GM23338 (cell line): ENCODE results near the gene OSGEPL1. TPM values are rescaled to one million over a fixed set of nuclear protein-coding genes. Genes with fewer than 3 reads are reported as not detected.

Source experiments
- ATAC-seq: fragments of 200-7000 bp; cut with Tn5 transposase; 3 replicates; pipeline ENCODE4 v1.9.1; 2020
- DNase-seq: peaks from one replicate; pipeline ENCODE4 v3.0.0-alpha.2; 2015; ENCODE audit warnings: low spot score
- H2AFZ ChIP-seq: fragments of 200-600 bp; sonication (generic); 2 replicates; pipeline ENCODE4 v1.8.0; 2016; ENCODE audit warnings: antibody characterized with exemption, mild to moderate bottlenecking, moderate library complexity
- H3F3A ChIP-seq: fragments of 200-600 bp; sonication (generic); replicated peaks from 2 replicates; pipeline ENCODE4 v1.8.0; 2017; ENCODE audit warnings: antibody characterized with exemption, mixed run types, low read depth
- H3K27ac ChIP-seq: fragments of 200-600 bp; sonication (generic); 2 replicates; pipeline ENCODE4 v1.6.1; 2016; ENCODE audit warnings: low read depth
- H3K27me3 ChIP-seq: fragments of 200-600 bp; sonication (generic); 2 replicates; pipeline ENCODE4 v1.8.0; 2016; ENCODE audit warnings: mild to moderate bottlenecking, mixed run types, moderate library complexity; ENCODE audit not compliant: insufficient read depth
- H3K36me3 ChIP-seq: fragments of 200-600 bp; sonication (generic); 2 replicates; pipeline ENCODE4 v1.8.0; 2016; ENCODE audit warnings: mild to moderate bottlenecking; ENCODE audit not compliant: insufficient read depth
- H3K4me1 ChIP-seq: fragments of 200-600 bp; sonication (generic); 2 replicates; pipeline ENCODE4 v1.8.0; 2016; ENCODE audit warnings: mild to moderate bottlenecking, moderate library complexity; ENCODE audit not compliant: insufficient read depth
- H3K4me2 ChIP-seq: fragments of 200-600 bp; sonication (generic); 2 replicates; pipeline ENCODE4 v1.7.1; 2017; ENCODE audit warnings: mixed run types
- H3K4me3 ChIP-seq: fragments of 200-600 bp; sonication (generic); 2 replicates; pipeline ENCODE4 v1.6.1; 2016; ENCODE audit warnings: mixed run types
- H3K79me2 ChIP-seq: fragments of 200-600 bp; sonication (generic); replicated peaks from 2 replicates; pipeline ENCODE4 v1.8.0; 2017; ENCODE audit warnings: mild to moderate bottlenecking; ENCODE audit not compliant: insufficient read depth
- H3K9me2 ChIP-seq: fragments of 200-600 bp; sonication (generic); 2 replicates; pipeline ENCODE4 v1.8.0; 2017; ENCODE audit not compliant: insufficient read depth
- H4K20me1 ChIP-seq: fragments of 200-600 bp; sonication (generic); replicated peaks from 2 replicates; pipeline ENCODE4 v1.8.0; 2017; ENCODE audit warnings: mild to moderate bottlenecking; ENCODE audit not compliant: insufficient read depth
- H3K27ac Mint-ChIP-seq: 2 replicates; pipeline ENCODE4 v1.8.0; 2020; ENCODE audit warnings: inconsistent platforms, mild to moderate bottlenecking, moderate library complexity, mixed read lengths
- H3K27me3 Mint-ChIP-seq: 3 replicates; pipeline ENCODE4 v1.8.0; 2022; ENCODE audit warnings: low read depth, mild to moderate bottlenecking, moderate library complexity, mixed read lengths, inconsistent platforms; ENCODE audit not compliant: insufficient read depth, poor library complexity
- H3K36me3 Mint-ChIP-seq: 3 replicates; pipeline ENCODE4 v1.8.0; 2021; ENCODE audit warnings: low read depth, mild to moderate bottlenecking, inconsistent platforms, moderate library complexity, mixed read lengths
- H3K4me1 Mint-ChIP-seq: 3 replicates; pipeline ENCODE4 v1.8.0; 2020; ENCODE audit warnings: mild to moderate bottlenecking, inconsistent platforms, mixed read lengths
- H3K4me3 Mint-ChIP-seq: 3 replicates; pipeline ENCODE4 v1.8.0; 2021; ENCODE audit warnings: moderate library complexity, mild to moderate bottlenecking, inconsistent platforms, mixed read lengths
- H3K9me3 Mint-ChIP-seq: 3 replicates; pipeline ENCODE4 v1.8.0; 2020; ENCODE audit warnings: moderate library complexity, mild to moderate bottlenecking, inconsistent platforms, mixed read lengths
- CREB1 ChIP-seq: fragments of 250-450 bp; sonication (Bioruptor Pico); IDR thresholded peaks from 2 replicates; pipeline ENCODE4 v1.5.0; 2020; ENCODE audit warnings: low read depth, mild to moderate bottlenecking, moderate library complexity
- EZH2 ChIP-seq: fragments of 200-600 bp; sonication (generic); IDR thresholded peaks from one replicate; pipeline ENCODE4 v1.8.0; 2017; ENCODE audit warnings: antibody characterized with exemption, mild to moderate bottlenecking, low read depth; ENCODE audit not compliant: unreplicated experiment
- JUNB ChIP-seq: IDR thresholded peaks from one replicate; pipeline ENCODE4 v1.6.1; 2016; ENCODE audit warnings: antibody characterized with exemption; ENCODE audit not compliant: unreplicated experiment
- NANOG ChIP-seq: IDR thresholded peaks from 2 replicates; pipeline ENCODE4 v1.6.1; 2016; ENCODE audit warnings: antibody characterized with exemption, borderline replicate concordance
- STAT1 ChIP-seq: IDR thresholded peaks from one replicate; pipeline ENCODE4 v1.6.1; 2016; ENCODE audit warnings: antibody characterized with exemption; ENCODE audit not compliant: unreplicated experiment
- ZNF331 ChIP-seq: fragments of 250-450 bp; sonication (Bioruptor Pico); IDR thresholded peaks from 2 replicates; pipeline ENCODE4 v1.5.0; 2020; ENCODE audit warnings: low read depth, mild to moderate bottlenecking, moderate library complexity
- polyA plus RNA-seq: library from polyadenylated mRNA; unstranded; fragments of >200 nt; fragmentation: Nextera tagmentation; extraction: Ambion mirVana; gene quantifications from 2 replicates; pipeline ENCODE4 v1.2.1, GENCODE V29; 2016
- total RNA-seq: library from RNA; depleted of rRNA; stranded (reverse); fragments of >200 nt; shearing (Covaris generic); gene quantifications from 2 replicates; pipeline ENCODE4 v1.2.3, GENCODE V29; 2014
- TF ChIP-seq, protein P1 (sequence below): IDR thresholded peaks from 2 replicates; pipeline ENCODE4 v1.6.1; 2016; ENCODE audit warnings: antibody characterized with exemption
- TF ChIP-seq, protein P2 (sequence below): IDR thresholded peaks from one replicate; pipeline ENCODE4 v1.6.1; 2018; ENCODE audit warnings: antibody characterized with exemption; ENCODE audit not compliant: unreplicated experiment
- TF ChIP-seq, protein P3 (sequence below), 2 experiments: fragments of 200-600 bp in 1 of 2; sonication (generic) in 1 of 2; conservative IDR thresholded peaks; 2 replicates each; pipeline versions ENCODE4 v1.5.1 to v1.6.1; 2016 to 2017; ENCODE audit warnings: antibody characterized with exemption in 2 of 2, low read depth in 2 of 2, mild to moderate bottlenecking in 2 of 2, moderate library complexity in 1 of 2
- TF ChIP-seq, protein P4 (sequence below): fragments of 250-450 bp; sonication (Bioruptor Pico); IDR thresholded peaks from 2 replicates; pipeline ENCODE4 v1.5.0; 2020; ENCODE audit warnings: mild to moderate bottlenecking, moderate library complexity

The OSGEPL1 gene
- total and polyA plus RNA-seq, 2 experiments from 2014 or later = 19.6 to 23.1 TPM

DNA sequence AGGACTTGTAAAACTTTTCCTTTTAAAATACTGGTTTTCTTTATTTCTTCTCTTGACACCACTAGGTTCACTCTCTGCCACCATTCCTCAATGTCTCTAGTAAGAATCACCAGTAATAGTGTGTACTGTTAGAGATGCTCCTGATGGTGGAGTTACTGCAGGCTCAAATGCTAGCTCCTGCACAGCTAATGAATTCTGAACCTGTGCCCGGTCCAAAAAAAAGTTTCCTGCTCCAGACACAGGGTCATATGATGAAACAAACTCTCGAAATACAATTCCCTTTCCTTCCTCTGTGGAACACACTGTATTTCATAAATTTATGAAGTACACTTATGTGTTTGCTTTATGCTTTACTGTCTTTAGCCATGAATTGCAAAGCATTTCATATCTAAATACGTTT, 40.8 kb upstream of the OSGEPL1 start:
- ATAC-seq = no peak
- Histone ChIP-seq H3K4me3 (no peak overlapping the region), H3K79me2 (peaks cover 5% of the 10 kb centered on the region; the same call in 1 of the 2 replicates), H3K36me3 (no peaks in the 10 kb centered on the region; the same call in 1 of the 2 replicates), H3K27me3 (no peaks in the 10 kb centered on the region), H3K4me2 (no peak overlapping the region), H3K27ac (no peak overlapping the region), H3K4me1 (no peaks in the 10 kb centered on the region), H4K20me1 (0 out of 2 replicates have a peak, but pooled peaks cover 5% of the 10 kb centered on the region), H3K9me2 (no peaks in the 10 kb centered on the region), H3F3A (no peaks in the 10 kb centered on the region), H2AFZ (no peak overlapping the region)
- H3K9me3 Mint-ChIP-seq = no peaks in the 10 kb centered on the region
- no peak overlapping the region for H3K27ac Mint-ChIP-seq
- H3K27me3 Mint-ChIP-seq = no peaks in the 10 kb centered on the region
- TF ChIP-seq, protein P1, sequence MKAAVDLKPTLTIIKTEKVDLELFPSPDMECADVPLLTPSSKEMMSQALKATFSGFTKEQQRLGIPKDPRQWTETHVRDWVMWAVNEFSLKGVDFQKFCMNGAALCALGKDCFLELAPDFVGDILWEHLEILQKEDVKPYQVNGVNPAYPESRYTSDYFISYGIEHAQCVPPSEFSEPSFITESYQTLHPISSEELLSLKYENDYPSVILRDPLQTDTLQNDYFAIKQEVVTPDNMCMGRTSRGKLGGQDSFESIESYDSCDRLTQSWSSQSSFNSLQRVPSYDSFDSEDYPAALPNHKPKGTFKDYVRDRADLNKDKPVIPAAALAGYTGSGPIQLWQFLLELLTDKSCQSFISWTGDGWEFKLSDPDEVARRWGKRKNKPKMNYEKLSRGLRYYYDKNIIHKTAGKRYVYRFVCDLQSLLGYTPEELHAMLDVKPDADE = no peak
- TF ChIP-seq NANOG (no peak), STAT1 (no peak), EZH2 (no peak), CREB1 (CRISPR knock-in tag) (no peak), ZNF331 (CRISPR knock-in tag) (no peak), JUNB (no peak)
- TF ChIP-seq, protein P2, sequence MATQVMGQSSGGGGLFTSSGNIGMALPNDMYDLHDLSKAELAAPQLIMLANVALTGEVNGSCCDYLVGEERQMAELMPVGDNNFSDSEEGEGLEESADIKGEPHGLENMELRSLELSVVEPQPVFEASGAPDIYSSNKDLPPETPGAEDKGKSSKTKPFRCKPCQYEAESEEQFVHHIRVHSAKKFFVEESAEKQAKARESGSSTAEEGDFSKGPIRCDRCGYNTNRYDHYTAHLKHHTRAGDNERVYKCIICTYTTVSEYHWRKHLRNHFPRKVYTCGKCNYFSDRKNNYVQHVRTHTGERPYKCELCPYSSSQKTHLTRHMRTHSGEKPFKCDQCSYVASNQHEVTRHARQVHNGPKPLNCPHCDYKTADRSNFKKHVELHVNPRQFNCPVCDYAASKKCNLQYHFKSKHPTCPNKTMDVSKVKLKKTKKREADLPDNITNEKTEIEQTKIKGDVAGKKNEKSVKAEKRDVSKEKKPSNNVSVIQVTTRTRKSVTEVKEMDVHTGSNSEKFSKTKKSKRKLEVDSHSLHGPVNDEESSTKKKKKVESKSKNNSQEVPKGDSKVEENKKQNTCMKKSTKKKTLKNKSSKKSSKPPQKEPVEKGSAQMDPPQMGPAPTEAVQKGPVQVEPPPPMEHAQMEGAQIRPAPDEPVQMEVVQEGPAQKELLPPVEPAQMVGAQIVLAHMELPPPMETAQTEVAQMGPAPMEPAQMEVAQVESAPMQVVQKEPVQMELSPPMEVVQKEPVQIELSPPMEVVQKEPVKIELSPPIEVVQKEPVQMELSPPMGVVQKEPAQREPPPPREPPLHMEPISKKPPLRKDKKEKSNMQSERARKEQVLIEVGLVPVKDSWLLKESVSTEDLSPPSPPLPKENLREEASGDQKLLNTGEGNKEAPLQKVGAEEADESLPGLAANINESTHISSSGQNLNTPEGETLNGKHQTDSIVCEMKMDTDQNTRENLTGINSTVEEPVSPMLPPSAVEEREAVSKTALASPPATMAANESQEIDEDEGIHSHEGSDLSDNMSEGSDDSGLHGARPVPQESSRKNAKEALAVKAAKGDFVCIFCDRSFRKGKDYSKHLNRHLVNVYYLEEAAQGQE = no peak
- TF ChIP-seq, protein P3, sequence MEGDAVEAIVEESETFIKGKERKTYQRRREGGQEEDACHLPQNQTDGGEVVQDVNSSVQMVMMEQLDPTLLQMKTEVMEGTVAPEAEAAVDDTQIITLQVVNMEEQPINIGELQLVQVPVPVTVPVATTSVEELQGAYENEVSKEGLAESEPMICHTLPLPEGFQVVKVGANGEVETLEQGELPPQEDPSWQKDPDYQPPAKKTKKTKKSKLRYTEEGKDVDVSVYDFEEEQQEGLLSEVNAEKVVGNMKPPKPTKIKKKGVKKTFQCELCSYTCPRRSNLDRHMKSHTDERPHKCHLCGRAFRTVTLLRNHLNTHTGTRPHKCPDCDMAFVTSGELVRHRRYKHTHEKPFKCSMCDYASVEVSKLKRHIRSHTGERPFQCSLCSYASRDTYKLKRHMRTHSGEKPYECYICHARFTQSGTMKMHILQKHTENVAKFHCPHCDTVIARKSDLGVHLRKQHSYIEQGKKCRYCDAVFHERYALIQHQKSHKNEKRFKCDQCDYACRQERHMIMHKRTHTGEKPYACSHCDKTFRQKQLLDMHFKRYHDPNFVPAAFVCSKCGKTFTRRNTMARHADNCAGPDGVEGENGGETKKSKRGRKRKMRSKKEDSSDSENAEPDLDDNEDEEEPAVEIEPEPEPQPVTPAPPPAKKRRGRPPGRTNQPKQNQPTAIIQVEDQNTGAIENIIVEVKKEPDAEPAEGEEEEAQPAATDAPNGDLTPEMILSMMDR (conservative IDR thresholded peaks at IDR 0.05; ENCODE audit: low read depth in 2 of 2) = no peak
- TF ChIP-seq, protein P4, sequence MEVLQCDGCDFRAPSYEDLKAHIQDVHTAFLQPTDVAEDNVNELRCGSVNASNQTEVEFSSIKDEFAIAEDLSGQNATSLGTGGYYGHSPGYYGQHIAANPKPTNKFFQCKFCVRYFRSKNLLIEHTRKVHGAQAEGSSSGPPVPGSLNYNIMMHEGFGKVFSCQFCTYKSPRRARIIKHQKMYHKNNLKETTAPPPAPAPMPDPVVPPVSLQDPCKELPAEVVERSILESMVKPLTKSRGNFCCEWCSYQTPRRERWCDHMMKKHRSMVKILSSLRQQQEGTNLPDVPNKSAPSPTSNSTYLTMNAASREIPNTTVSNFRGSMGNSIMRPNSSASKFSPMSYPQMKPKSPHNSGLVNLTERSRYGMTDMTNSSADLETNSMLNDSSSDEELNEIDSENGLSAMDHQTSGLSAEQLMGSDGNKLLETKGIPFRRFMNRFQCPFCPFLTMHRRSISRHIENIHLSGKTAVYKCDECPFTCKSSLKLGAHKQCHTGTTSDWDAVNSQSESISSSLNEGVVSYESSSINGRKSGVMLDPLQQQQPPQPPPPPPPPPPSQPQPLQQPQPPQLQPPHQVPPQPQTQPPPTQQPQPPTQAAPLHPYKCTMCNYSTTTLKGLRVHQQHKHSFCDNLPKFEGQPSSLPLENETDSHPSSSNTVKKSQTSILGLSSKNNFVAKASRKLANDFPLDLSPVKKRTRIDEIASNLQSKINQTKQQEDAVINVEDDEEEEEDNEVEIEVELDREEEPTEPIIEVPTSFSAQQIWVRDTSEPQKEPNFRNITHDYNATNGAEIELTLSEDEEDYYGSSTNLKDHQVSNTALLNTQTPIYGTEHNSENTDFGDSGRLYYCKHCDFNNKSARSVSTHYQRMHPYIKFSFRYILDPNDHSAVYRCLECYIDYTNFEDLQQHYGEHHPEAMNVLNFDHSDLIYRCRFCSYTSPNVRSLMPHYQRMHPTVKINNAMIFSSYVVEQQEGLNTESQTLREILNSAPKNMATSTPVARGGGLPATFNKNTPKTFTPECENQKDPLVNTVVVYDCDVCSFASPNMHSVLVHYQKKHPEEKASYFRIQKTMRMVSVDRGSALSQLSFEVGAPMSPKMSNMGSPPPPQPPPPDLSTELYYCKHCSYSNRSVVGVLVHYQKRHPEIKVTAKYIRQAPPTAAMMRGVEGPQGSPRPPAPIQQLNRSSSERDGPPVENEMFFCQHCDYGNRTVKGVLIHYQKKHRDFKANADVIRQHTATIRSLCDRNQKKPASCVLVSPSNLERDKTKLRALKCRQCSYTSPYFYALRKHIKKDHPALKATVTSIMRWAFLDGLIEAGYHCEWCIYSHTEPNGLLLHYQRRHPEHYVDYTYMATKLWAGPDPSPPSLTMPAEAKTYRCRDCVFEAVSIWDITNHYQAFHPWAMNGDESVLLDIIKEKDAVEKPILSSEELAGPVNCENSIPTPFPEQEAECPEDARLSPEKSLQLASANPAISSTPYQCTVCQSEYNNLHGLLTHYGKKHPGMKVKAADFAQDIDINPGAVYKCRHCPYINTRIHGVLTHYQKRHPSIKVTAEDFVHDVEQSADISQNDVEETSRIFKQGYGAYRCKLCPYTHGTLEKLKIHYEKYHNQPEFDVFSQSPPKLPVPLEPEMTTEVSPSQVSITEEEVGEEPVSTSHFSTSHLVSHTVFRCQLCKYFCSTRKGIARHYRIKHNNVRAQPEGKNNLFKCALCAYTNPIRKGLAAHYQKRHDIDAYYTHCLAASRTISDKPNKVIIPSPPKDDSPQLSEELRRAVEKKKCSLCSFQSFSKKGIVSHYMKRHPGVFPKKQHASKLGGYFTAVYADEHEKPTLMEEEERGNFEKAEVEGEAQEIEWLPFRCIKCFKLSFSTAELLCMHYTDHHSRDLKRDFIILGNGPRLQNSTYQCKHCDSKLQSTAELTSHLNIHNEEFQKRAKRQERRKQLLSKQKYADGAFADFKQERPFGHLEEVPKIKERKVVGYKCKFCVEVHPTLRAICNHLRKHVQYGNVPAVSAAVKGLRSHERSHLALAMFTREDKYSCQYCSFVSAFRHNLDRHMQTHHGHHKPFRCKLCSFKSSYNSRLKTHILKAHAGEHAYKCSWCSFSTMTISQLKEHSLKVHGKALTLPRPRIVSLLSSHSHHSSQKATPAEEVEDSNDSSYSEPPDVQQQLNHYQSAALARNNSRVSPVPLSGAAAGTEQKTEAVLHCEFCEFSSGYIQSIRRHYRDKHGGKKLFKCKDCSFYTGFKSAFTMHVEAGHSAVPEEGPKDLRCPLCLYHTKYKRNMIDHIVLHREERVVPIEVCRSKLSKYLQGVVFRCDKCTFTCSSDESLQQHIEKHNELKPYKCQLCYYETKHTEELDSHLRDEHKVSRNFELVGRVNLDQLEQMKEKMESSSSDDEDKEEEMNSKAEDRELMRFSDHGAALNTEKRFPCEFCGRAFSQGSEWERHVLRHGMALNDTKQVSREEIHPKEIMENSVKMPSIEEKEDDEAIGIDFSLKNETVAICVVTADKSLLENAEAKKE (CRISPR knock-in tag) = no peak
- H3K4me3 Mint-ChIP-seq = no peak overlapping the region
- no peaks in the 10 kb centered on the region for H3K4me1 Mint-ChIP-seq
- DNase-seq = no peak
- H3K36me3 Mint-ChIP-seq = peaks cover 33% of the 10 kb centered on the region; the same call in 2 of the 3 replicates
